WTC11 (cell line): Measurements from ENCODE around the gene ZNF705A.
"Not testable (repeated sequence)": the region's sequence is repeated elsewhere in the genome, so short reads cannot be mapped to it uniquely, and the experiment has no call there.

ENCODE experiments used
- AFF4 ChIP-seq: sonication (generic); formaldehyde crosslinking; IDR thresholded peaks from 2 replicates; pipeline ENCODE4 v1.8.1; 2023; ENCODE audit warnings: mild to moderate bottlenecking, missing genetic modification reagents, borderline replicate concordance
- ATF1 ChIP-seq: sonication (generic); formaldehyde crosslinking; IDR thresholded peaks from 2 replicates; pipeline ENCODE4 v1.8.1; 2023; ENCODE audit warnings: mild to moderate bottlenecking, moderate library complexity, missing genetic modification reagents
- CTCF ChIP-seq: fragments of 200-600 bp; IDR thresholded peaks from 2 replicates; pipeline ENCODE4 v1.8.0; 2022; ENCODE audit warnings: antibody characterized with exemption
- E2F1 ChIP-seq: sonication (generic); formaldehyde crosslinking; IDR thresholded peaks from 2 replicates; pipeline ENCODE4 v1.8.0; 2022; ENCODE audit warnings: mild to moderate bottlenecking, missing genetic modification reagents
- E2F5 ChIP-seq: sonication (generic); formaldehyde crosslinking; IDR thresholded peaks from 2 replicates; pipeline ENCODE4 v1.8.1; 2022; ENCODE audit warnings: mild to moderate bottlenecking, moderate library complexity, missing genetic modification reagents
- ESRRA ChIP-seq: sonication (generic); formaldehyde crosslinking; IDR thresholded peaks from 2 replicates; pipeline ENCODE4 v1.8.1; 2022; ENCODE audit warnings: mild to moderate bottlenecking, missing genetic modification reagents, borderline replicate concordance
- STAT6 ChIP-seq: sonication (generic); formaldehyde crosslinking; conservative IDR thresholded peaks from 2 replicates; pipeline ENCODE4 v1.8.1; 2023; ENCODE audit warnings: mild to moderate bottlenecking, low read depth, missing genetic modification reagents, moderate library complexity
- ZNF317 ChIP-seq: sonication (generic); formaldehyde crosslinking; IDR thresholded peaks from 2 replicates; pipeline ENCODE4 v1.8.1; 2023; ENCODE audit warnings: low read depth, mild to moderate bottlenecking, moderate library complexity, missing genetic modification reagents, borderline replicate concordance
- ZNF671 ChIP-seq: fragments of 250-450 bp; sonication (Bioruptor Pico); IDR thresholded peaks from 2 replicates; pipeline ENCODE4 v1.8.0; 2021; ENCODE audit warnings: mild to moderate bottlenecking
- TF ChIP-seq, protein P1 (sequence below): sonication (generic); formaldehyde crosslinking; IDR thresholded peaks from 2 replicates; pipeline ENCODE4 v1.8.0; 2023; ENCODE audit warnings: missing genetic modification reagents

DNA sequence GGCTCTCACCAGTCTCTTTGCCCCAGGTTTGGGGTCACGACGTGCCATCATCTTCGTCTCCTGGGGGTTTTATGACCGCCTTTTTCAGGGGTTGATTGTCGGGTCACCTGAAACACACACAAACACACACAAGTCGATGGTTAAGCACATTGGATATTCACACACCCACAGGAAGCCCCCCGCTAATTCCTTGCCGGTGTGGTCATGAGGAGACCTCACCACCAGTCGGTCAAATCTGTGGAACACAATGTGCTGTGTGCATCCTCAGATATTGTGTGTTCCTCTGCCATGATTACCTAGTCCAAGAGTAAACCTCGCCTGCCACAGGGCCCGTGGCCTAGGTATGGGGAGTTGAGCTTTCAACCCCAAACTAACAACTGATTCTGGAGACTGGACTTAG, 68.0 kb downstream of the ZNF705A start:
- TF ChIP-seq CTCF; ESRRA; ZNF317 (CRISPR knock-in tag); ATF1 (CRISPR knock-in tag); ZNF671 (CRISPR knock-in tag); AFF4 (CRISPR knock-in tag); E2F5 (CRISPR knock-in tag); STAT6; E2F1 (CRISPR knock-in tag): not testable (repeated sequence)
- TF ChIP-seq, protein P1, sequence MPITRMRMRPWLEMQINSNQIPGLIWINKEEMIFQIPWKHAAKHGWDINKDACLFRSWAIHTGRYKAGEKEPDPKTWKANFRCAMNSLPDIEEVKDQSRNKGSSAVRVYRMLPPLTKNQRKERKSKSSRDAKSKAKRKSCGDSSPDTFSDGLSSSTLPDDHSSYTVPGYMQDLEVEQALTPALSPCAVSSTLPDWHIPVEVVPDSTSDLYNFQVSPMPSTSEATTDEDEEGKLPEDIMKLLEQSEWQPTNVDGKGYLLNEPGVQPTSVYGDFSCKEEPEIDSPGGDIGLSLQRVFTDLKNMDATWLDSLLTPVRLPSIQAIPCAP (CRISPR knock-in tag), result not testable (repeated sequence)
